Thoracic aorta (tissue), 2 donors: ENCODE results near the gene INSRR. TPM values are rescaled to one million over a fixed set of nuclear protein-coding genes. Genes with fewer than 3 reads are reported as not detected.

Experiments used
- ATAC-seq: fragments of 150-250 bp; one replicate; pipeline ENCODE4 v1.8.0; 2017; ENCODE audit warnings: low read depth; ENCODE audit not compliant: insufficient number of reproducible peaks, low FRiP score
- DNase-seq: peaks from one replicate; pipeline ENCODE4 v3.0.0-alpha.2; 2020; ENCODE audit warnings: low spot score
- H3K27ac ChIP-seq, 2 donors: fragments of 200-600 bp; sonication (generic); 1 replicate in 1 of 2; 2 replicates in 1 of 2; pipeline ENCODE4 v1.5.1; 2016; ENCODE audit warnings: mild to moderate bottlenecking in 2 of 2, moderate library complexity in 2 of 2
- H3K27me3 ChIP-seq: fragments of 200-600 bp; sonication (generic); replicated peaks from 2 replicates; pipeline ENCODE4 v1.6.0; 2016; ENCODE audit warnings: mild to moderate bottlenecking; ENCODE audit not compliant: insufficient read depth
- H3K36me3 ChIP-seq: fragments of 200-600 bp; sonication (generic); one replicate; pipeline ENCODE4 v1.5.1; 2016
- H3K4me1 ChIP-seq, 2 donors: fragments of 200-600 bp; sonication (generic); 1 replicate in 1 of 2; 2 replicates in 1 of 2; pipeline versions ENCODE4 v1.5.1 to v1.6.0; 2016; ENCODE audit warnings: low read depth in 2 of 2, mild to moderate bottlenecking in 1 of 2; ENCODE audit not compliant: control insufficient read depth in 1 of 2
- H3K4me3 ChIP-seq: fragments of 200-600 bp; sonication (generic); 2 replicates; pipeline ENCODE4 v1.5.1; 2016; ENCODE audit warnings: mild to moderate bottlenecking
- H3K9me3 ChIP-seq: fragments of 200-600 bp; sonication (generic); 2 replicates; pipeline ENCODE4 v1.5.1; 2016
- CTCF ChIP-seq: fragments of 200-600 bp; sonication (generic); IDR thresholded peaks from one replicate; pipeline ENCODE4 v1.5.1; 2019; ENCODE audit warnings: antibody characterized with exemption
- total RNA-seq, 2 donors: library from RNA; depleted of rRNA; stranded (reverse); fragments of >200 nt; gene quantifications; one replicate each; pipeline versions ENCODE4 v1.1.0 to v1.2.3, GENCODE V29; 2016

INSRR gene
- total RNA-seq, 2 donors from 2014 or later, result not detected

- H3K4me3 ChIP-seq, result no peak overlapping the region
- H3K27me3 ChIP-seq, result no peaks in the 10 kb centered on the region
- no peak overlapping the region for H3K27ac ChIP-seq
- no peaks in the 10 kb centered on the region for H3K36me3 ChIP-seq
- DNase-seq (no peak), ATAC-seq (no peak)
- no peaks in the 10 kb centered on the region for H3K4me1 ChIP-seq
- no peaks in the 10 kb centered on the region for H3K9me3 ChIP-seq
- no peak for TF ChIP-seq CTCF
These were observed 6.5 kb downstream of the INSRR start for GRCh38 chr1:156852418-156852874.

GRCh38 chr1:156851779-156852417 lies 7.0 kb downstream of the INSRR start:
- Histone ChIP-seq H3K27me3 (no peaks in the 10 kb centered on the region), H3K4me3 (no peak overlapping the region), H3K27ac (no peak overlapping the region), H3K4me1 (no peaks in the 10 kb centered on the region), H3K36me3 (no peaks in the 10 kb centered on the region), H3K9me3 (no peaks in the 10 kb centered on the region)
- ATAC-seq (no peak), DNase-seq (no peak)
- TF ChIP-seq CTCF, result no peak

- Histone ChIP-seq H3K9me3 (no peaks in the 10 kb centered on the region), H3K36me3 (no peaks in the 10 kb centered on the region), H3K27ac (no peak overlapping the region), H3K4me3 (no peak overlapping the region), H3K27me3 (no peaks in the 10 kb centered on the region), H3K4me1 (no peaks in the 10 kb centered on the region)
- DNase-seq (no peak), ATAC-seq (no peak)
- TF ChIP-seq CTCF, result no peak
These were observed 9.8 kb downstream of the INSRR start for GRCh38 chr1:156849151-156849496.

GRCh38 chr1:156848461-156849150 lies 10.3 kb downstream of the INSRR start:
- DNase-seq, result no peak
- no peak overlapping the region for H3K4me3 ChIP-seq
- no peak for ATAC-seq
- no peak overlapping the region for H3K27ac ChIP-seq
- H3K27me3 ChIP-seq, result no peaks in the 10 kb centered on the region
- TF ChIP-seq CTCF, result no peak
- no peaks in the 10 kb centered on the region for H3K4me1 ChIP-seq
- no peaks in the 10 kb centered on the region for H3K9me3 ChIP-seq
- H3K36me3 ChIP-seq, result no peaks in the 10 kb centered on the region

- Histone ChIP-seq H3K27me3 (no peaks in the 10 kb centered on the region), H3K4me3 (no peak overlapping the region), H3K27ac (no peak overlapping the region), H3K36me3 (no peaks in the 10 kb centered on the region), H3K4me1 (no peaks in the 10 kb centered on the region), H3K9me3 (no peaks in the 10 kb centered on the region)
- no peak for TF ChIP-seq CTCF
- DNase-seq (no peak), ATAC-seq (no peak)
These were observed 11.1 kb downstream of the INSRR start for GRCh38 chr1:156847591-156848460.
